ENCODE measurements around the gene FFAR4. TPM values are rescaled to one million over a fixed set of nuclear protein-coding genes. Genes with fewer than 3 reads are reported as not detected.

FFAR4 gene
- total RNA-seq = not detected in 2 replicates
- polyA plus RNA-seq = not detected in 2 replicates
- polyA plus RNA-seq (2011; cell fraction: cytosol; rRNA removed) = not detected in 2 replicates
- not detected in 2 replicates for polyA plus RNA-seq (2011; cell fraction: nucleus; rRNA removed)
- not detected in 2 replicates for polyA plus RNA-seq (2012)
- polyA minus RNA-seq = not detected in 2 replicates
- polyA minus RNA-seq (2011; cell fraction: cytosol; rRNA and poly(A)+ RNA removed) = not detected
- not detected in 2 replicates for polyA minus RNA-seq (2011; cell fraction: nucleus; rRNA and poly(A)+ RNA removed)
- Bru-seq, nascent RNA = not detected
- not detected for BruChase-seq, experiment 1, labeled RNA remaining after a 6-hour chase
- BruChase-seq, experiment 2, labeled RNA remaining after a 2-hour chase = not detected
- long read RNA-seq = 0 reads

DNA sequence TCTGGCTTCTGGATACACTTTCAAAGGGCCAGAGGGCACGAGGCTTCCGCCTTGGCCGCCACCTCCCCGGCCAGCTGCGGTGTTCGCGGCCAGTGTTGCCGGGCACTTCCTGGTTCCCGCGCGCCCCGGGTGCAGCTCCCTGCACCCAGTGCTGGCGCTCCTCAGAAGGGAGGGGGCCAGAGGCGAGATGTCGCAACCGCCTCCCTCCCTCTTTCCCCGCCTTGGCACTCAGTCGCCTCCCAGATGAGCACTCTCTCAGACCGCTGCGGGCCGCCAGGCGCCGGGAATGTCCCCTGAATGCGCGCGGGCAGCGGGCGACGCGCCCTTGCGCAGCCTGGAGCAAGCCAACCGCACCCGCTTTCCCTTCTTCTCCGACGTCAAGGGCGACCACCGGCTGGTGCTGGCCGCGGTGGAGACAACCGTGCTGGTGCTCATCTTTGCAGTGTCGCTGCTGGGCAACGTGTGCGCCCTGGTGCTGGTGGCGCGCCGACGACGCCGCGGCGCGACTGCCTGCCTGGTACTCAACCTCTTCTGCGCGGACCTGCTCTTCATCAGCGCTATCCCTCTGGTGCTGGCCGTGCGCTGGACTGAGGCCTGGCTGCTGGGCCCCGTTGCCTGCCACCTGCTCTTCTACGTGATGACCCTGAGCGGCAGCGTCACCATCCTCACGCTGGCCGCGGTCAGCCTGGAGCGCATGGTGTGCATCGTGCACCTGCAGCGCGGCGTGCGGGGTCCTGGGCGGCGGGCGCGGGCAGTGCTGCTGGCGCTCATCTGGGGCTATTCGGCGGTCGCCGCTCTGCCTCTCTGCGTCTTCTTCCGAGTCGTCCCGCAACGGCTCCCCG is at the start of gene FFAR4:
TSS of gene FFAR4 (plus strand) at position 231 of the 842 bp plus-strand sequence. CDS start at position 287, 56 bp downstream.
- Histone ChIP-seq H3K9me1 (replicated peaks; ENCODE audit: control insufficient read depth, extremely low read depth, insufficient read depth, low read length) (no peaks in the 10 kb centered on the region), H3K4me2 (ENCODE audit: insufficient read depth, low read length) (peak within 1 kb of the TSS; percentile 9), H3K4me3 (replicated peaks in 1 of 3; ENCODE audit: insufficient read depth in 1 of 3, low read depth in 1 of 3, low read length in 3 of 3) (no peak within 1 kb of the TSS), H3K36me3 (ENCODE audit: control insufficient read depth in 2 of 2, extremely low read depth in 1 of 2, insufficient read depth in 2 of 2, low read length in 2 of 2) (no peaks in the 10 kb centered on the region), H3K9ac (replicated peaks; ENCODE audit: extremely low read depth, insufficient read depth, low read length) (no peak within 1 kb of the TSS), H3K27me3 (ENCODE audit: control insufficient read depth in 2 of 2, insufficient read depth in 2 of 2, low read length in 2 of 2) (peaks cover 59 to 65% of the 10 kb centered on the region in 2 experiments), H3K9me3 (replicated peaks; ENCODE audit: control insufficient read depth, insufficient read depth, low read length) (no peaks in the 10 kb centered on the region), H4K20me1 (replicated peaks; ENCODE audit: control insufficient read depth, extremely low read depth, insufficient read depth, low read length) (no peaks in the 10 kb centered on the region), H3K79me2 (ENCODE audit: control insufficient read depth, insufficient read depth, low read length) (no peaks in the 10 kb centered on the region), H3K4me1 (ENCODE audit: control insufficient read depth, extremely low read depth, insufficient read depth, low read length) (no peaks in the 10 kb centered on the region), H2AFZ (ENCODE audit: low read depth, low read length) (no peak within 1 kb of the TSS), H3K27ac (ENCODE audit: insufficient read depth, low read depth, low read length) (no peak within 1 kb of the TSS)
- no peak for DNase-seq (ENCODE audit: low read depth, low spot score)
- no peak for FAIRE-seq
- dilution Hi-C loops (cut with MboI; ENCODE audit: extremely low pct_ligation_motif_present, low sequenced_read_pairs) = no loop called here
- ChIA-PET POLR2A (no interaction called here), CTCF (interaction anchor here (1.8 kb wide), 1 partner anchor 12 kb away, joined by 12 read pairs; no protein-coding TSS in a partner anchor)
- no peak for TF ChIP-seq POLR2AphosphoS5 (IDR thresholded peaks at IDR 0.05; ENCODE audit: insufficient read depth, low read depth, low read length)
- TF ChIP-seq, protein P1, sequence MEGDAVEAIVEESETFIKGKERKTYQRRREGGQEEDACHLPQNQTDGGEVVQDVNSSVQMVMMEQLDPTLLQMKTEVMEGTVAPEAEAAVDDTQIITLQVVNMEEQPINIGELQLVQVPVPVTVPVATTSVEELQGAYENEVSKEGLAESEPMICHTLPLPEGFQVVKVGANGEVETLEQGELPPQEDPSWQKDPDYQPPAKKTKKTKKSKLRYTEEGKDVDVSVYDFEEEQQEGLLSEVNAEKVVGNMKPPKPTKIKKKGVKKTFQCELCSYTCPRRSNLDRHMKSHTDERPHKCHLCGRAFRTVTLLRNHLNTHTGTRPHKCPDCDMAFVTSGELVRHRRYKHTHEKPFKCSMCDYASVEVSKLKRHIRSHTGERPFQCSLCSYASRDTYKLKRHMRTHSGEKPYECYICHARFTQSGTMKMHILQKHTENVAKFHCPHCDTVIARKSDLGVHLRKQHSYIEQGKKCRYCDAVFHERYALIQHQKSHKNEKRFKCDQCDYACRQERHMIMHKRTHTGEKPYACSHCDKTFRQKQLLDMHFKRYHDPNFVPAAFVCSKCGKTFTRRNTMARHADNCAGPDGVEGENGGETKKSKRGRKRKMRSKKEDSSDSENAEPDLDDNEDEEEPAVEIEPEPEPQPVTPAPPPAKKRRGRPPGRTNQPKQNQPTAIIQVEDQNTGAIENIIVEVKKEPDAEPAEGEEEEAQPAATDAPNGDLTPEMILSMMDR (IDR thresholded peaks at IDR 0.05; ENCODE audit: extremely low read depth in 1 of 2, insufficient read depth in 1 of 2, low read depth in 1 of 2, low read length in 2 of 2) = no peak
- no peak for TF ChIP-seq POLR2A (IDR thresholded peaks at IDR 0.05; ENCODE audit: low read depth, low read length)
- peak; percentile 79 for TF ChIP-seq EZH2 (IDR thresholded peaks at IDR 0.05; ENCODE audit: borderline replicate concordance, low read depth, low read length, severe bottlenecking)
- no TSS peak for BruUV-seq (replicated peaks)
- intact Hi-C loops (cut with micrococcal nuclease) = no loop called here
